Activated CD8-positive, alpha-beta memory T cell treated with anti-CD3 and anti-CD28 coated beads, Interleukin-2, amount 50 U/mL, for 1 hour (primary cell): Measurements from ENCODE around the gene DTYMK.
"Not testable (repeated sequence)": the region's sequence is repeated elsewhere in the genome, so short reads cannot be mapped to it uniquely, and the experiment has no call there.

Experiments used
- DNase-seq: peaks from one replicate; pipeline ENCODE4 v3.0.0-alpha.2; 2020; ENCODE audit errors: extremely low read depth

The DTYMK gene

DNA sequence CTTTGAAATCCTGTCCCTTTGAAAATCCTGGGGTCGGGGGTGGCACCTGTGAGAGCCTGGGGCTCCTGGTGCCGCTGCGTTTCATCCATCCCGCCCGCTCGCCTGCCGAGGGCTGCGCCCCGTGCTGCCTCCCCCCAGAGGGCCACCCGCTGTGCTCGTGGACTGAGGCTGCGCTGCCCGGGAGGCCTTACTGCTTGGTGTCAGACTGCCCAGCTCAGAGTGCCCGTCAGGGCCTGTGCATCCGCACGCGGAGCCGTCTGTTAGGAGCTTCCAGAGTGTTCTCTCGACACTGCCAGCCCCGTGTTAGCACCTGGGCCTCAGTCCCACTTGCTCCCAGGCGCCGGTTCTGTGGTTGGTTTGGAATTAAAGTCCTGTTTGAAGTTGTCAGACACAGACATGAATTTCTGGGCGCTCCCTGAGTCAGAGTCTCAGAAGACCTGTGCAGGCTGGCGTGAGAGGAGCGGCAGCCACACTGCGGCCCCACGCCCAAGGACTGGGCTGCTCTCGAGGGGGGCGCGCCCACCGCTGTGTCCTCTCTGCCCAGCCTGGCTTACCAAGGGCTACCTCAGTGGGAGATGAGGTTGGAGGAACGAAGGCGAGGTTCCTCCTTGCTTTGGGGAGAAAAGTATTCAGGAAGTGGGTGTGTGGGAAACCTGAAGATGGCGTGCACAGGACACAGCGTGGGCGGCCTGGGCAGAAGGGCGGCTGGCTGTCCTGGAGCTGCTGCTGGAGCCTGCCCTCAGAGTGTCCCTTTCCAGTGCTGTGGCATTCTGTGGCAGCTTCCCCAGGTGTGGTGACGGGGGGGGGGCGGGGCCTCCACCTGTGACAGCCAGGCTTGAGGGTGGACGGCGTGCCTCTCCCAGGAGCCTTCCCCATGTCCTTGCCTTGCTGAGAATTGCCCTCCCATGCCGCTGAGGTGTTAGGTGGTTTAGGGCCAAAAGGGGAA, 14.1 kb downstream of the DTYMK start:
- no peak for DNase-seq

- DNase-seq, result no peak
These were observed 15.0 kb downstream of the DTYMK start for GRCh38 chr2:241671457-241672240.

DNA sequence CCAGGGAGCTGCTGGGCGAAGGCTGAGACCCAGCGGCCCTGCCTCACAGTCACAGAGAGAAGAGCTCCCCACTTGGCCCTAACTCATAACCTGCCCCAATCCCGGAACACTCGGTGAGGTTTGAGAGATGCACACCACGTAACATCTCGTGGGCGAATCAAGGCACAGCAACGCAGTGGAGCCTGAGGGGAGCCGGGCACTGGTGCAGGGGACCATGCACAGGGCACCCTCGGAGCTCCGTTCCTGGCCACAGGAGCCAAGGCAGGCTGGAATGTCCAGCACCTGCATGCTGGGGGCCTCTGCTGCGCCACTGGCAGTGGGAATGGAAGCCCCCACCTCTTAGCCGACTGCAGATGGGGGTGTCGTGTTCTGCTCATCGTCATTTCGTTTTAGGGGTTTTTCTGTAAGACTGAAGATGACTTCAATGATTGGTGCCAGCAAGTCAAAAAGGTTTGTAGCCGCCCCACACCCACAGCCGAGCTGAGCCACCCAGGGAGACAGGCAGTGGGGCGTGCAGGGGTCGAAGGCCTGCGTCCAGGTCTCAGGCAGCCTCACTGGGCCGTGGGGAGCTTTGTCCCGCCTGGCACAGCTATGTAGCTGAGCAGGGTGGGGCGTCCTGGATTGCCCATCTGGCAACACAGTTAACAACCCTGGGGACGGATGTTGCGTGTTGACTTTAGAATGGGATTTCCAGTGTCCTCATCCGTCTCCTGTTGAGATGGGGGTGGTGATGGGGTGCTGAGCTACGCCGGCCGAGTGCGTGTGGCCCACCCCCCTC, 16.1 kb downstream of the DTYMK start:
- DNase-seq, result no peak

DNA sequence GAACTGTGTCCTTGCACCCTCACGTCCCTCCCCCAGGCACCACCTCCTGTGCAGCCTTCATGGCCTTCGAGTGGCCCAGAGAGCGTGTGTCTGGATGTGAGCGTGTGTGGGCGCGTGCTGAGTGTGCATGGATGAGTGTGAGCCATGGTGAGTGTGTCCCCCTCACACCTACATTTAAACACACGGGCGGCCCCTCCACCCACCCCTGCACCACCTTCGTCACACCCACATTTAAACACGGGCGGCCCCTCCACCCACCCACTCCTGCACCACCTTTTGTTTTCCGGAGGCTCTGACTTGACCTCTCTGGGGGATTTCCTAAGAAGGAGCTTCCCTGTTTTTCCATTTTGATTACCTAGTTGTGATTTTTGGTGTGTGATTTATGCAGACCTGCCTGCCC, 17.8 kb downstream of the DTYMK start:
- no peak for DNase-seq

- no peak for DNase-seq
These were observed 18.3 kb downstream of the DTYMK start for GRCh38 chr2:241668354-241668753.

DNA sequence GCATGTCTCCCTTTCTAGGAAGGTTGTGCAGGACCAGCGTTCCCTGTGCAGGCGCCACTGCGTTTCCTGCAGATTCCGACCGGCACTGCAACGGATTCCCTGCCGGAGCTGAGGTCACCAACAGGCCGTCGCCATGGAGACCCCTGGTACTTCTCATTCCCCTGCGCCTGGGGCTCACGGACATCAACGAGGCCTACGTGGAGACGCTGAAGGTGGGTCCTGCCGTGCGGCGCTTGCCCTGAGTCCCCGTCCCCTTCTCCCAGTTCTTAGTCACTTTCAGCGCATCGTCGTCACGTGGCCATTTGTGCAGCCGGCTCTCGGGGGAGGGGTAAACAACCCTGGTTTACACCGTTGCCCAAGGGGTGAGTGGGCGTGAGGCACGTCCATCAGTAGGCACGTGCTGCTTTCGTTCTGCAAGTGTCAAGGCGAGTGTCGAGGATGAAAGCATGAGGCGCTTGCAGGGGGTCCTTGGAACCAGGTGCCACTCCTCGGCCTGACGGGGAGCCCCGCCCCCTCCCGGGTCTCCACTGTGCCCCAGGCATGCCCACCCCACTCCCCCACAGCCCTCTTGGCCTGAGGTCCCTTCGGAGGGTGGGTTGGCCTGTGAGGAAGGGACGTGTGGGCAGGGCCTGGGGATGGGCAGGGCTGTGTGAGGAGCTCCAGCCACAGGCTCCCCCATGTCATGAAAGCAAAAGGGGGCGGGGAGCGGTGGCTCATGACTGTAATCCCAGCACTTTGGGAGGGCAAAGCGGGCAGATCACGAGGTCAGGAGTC, 19.8 kb downstream of the DTYMK start:
- DNase-seq, result no peak

DNA sequence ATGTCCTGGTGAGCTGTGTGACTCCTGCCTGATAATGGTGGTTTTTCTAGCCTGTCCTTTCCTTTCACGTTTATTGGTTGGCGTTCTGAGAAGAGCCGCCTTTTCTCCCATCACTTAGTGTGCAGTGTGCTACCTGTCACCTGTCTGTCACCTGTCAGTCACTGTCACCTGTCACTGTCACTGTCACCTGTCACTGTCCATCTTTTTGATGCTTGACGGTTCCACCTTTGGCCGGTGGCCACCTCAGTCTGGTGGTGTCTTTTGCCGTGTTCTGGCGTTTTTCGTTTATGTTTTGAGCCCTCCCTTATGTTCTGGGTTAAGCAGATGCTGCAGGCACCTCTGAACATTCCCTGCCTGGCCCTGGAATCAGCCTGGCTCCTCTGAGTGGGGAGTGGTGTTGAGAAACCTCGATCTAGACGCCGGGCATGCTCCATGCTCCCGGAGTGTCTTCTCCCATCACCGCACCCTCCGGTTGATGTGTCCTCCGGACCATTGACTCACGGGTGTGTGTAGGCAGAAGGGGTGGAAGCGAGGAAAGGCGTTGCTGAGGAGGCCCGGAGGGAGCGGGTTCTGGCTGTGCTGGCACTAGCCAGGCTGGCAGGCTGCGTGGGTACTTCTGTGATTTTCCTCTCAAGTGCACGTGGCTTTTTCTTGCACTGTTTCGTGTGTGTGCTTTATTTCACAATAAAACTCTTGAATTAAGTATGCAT, 20.7 kb downstream of the DTYMK start:
- DNase-seq, result no peak

DNA sequence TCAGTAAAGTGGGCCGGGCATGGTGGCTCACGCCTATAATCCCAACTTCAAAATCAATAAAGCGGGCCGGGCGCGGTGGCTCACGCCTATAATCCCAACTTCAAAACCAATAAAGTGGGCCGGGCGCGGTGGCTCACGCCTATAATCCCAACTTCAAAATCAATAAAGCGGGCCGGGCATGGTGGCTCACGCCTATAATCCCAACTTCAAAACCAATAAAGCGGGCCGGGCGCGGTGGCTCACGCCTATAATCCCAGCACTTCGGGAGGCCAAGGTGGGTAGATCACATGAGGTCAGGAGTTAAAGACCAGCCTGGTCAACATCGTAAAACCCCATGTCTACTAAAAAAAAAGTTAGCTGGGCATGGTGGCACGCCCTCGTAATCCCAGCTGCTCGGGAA, 23.9 kb downstream of the DTYMK start:
- DNase-seq, result not testable (repeated sequence)

- no peak for DNase-seq
These were observed 25.9 kb downstream of the DTYMK start for GRCh38 chr2:241660593-241661213.

DNA sequence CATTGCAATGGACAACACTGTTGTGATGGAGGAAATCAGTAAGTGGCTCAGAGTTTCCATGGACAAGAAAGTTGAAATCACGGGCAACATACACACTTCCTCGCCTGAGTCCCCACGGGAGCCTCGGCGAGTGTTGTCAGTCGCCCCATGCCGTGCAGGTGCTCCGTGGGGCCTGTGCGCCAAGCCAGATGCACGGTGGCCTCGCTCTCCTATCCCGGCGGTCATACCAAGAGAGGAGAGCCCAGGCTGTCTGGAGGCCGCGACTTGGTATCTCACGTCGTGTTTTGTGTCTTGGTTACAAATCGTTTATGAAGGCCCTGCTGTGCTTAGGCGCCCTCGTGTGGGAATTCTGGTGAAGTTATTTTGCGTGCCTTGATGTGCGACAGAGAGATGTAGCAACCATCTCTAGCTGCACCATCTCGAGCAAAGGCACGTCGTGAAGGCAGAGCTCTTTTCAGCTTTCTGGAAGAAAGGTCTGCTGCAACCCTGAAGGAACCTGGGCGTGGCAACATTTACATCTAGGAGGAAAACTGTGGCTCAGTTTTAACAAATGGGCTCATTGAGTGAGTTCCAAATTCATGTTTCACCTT, 27.4 kb downstream of the DTYMK start:
- no peak for DNase-seq

DNA sequence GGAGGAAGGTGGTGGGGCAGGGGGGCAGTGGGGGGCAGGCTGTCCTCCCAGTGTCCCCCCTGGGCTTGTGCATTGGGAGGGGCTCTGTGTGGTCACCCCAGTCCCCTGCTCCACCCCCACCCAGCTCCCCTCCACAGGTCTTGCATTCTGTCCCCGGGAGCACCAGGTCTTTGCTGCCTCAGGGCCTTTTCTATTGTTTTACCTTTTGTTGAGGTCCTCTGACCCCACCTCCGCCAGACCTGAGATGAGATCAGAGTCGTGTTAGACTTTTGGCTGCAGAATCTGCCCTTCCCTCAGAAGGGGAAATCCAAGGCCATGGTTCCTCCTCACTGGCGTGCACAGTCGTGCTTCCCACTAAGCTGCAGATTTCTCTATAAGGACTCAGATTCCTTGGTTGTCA, 28.3 kb downstream of the DTYMK start:
- DNase-seq, result no peak

DNA sequence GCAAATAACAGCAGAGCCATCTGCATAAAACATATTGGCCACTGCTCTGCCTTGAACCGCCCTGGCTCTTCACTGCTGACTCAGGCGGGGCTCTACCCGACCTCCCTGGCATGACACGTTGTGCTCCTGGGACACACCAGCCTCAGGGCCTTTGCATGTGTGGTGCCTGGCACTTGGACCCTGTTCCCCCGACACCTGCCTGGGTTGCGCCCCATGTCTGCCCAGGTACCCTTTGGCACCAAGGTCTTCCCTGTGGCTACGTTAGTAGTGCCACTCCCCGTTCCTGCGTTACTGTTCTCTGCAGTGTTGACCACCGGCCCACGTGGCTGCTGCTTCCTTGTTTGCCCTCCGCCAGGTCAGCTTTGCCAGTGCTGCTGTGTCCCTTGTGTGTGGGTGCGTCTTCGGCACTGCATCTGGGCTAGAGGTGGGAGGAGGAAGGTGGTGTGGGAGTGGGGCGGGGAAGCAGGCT, 28.8 kb downstream of the DTYMK start:
- DNase-seq, result no peak

- DNase-seq, result no peak
These were observed 30.3 kb downstream of the DTYMK start for GRCh38 chr2:241656190-241656741.

DNA sequence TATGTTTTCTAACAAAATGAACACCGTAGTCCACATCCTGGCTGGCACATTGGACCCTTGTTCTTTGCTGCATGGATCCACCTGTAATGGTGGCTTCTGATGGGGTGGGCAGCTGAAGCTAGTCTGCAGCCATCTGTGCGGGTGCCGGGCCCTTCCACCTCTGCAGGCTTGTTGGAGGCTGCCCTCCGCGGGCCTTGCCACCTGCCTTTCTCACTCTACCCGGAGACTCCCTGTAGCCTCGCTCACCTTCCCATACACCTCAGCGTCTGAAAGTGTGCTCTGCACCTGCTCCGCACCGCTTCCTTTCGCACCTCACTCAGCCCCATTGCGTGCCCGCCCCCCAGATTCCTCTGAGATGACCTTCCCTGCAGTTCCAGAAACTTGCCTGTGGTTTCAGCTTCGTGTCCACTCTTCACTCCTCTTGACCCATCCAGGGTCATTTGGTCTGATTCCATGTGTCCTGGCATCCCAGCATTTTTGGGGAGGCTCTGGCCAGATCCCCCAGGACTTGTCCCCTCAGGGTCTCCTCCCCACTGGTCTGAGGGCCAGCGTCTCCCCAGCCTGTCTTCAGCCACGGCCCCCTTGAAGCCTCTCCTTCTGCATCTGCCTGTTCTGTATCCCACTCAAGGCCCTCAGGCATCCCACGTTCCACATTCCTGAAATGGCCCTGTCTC, 31.0 kb downstream of the DTYMK start:
- no peak for DNase-seq

DNA sequence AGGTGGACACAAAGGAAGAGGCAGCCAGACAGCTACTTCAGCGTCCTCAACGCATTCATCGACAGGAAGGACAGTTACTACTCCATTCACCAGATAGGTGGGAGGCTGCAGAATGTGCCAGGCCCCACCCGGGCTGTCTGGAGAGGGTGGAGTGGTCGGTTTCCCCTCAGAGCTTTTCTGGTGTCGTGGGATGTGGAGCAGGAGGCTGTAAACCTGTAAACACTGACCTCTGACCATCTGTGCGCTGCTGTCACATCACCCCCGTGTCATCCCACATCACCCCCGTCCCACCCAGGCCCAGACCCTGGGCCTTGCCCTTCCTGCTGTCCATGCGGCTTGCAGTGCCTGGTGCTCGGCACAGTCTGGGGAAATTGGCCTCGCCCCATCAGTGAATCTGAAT, 32.1 kb downstream of the DTYMK start:
- no peak for DNase-seq

GRCh38 chr2:241653210-241653750, 33.3 kb downstream of the DTYMK start:
- no peak for DNase-seq

GRCh38 chr2:241652722-241653121, 33.9 kb downstream of the DTYMK start:
- no peak for DNase-seq

- DNase-seq, result no peak
These were observed 34.5 kb downstream of the DTYMK start for GRCh38 chr2:241652142-241652541.

DNA sequence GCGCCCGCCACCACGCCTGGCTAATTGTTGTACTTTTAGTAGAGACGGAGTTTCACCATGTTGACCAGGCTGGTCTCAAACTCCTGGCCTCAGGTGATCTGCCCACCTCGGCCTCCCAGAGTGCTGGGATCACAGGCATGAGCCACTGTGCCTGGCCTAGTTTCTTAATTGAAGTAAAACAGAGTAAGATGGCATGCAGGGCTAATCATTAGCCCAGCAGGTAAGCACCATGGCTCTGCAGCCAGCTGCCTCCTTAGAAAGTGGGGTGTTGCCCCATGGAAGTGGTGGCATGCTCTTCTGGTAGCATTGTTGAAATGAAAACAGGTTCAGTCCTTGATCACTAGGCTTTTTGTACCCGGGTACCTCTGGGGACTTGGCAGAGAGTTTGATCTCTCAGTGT, 36.7 kb downstream of the DTYMK start:
- DNase-seq, result no peak
